HUDEP-2 (cell line): ENCODE data around the gene ZNF605.
"Not testable (repeated sequence)": the region's sequence is repeated elsewhere in the genome, so short reads cannot be mapped to it uniquely, and the experiment has no call there.

Experiments used
- DNase-seq, 76 experiments: peaks; one replicate each; lab custom pipeline; 2025; ENCODE audit not compliant: unreplicated experiment in 76 of 76; lab: John Stamatoyannopoulos, UW

ZNF605 gene

DNA sequence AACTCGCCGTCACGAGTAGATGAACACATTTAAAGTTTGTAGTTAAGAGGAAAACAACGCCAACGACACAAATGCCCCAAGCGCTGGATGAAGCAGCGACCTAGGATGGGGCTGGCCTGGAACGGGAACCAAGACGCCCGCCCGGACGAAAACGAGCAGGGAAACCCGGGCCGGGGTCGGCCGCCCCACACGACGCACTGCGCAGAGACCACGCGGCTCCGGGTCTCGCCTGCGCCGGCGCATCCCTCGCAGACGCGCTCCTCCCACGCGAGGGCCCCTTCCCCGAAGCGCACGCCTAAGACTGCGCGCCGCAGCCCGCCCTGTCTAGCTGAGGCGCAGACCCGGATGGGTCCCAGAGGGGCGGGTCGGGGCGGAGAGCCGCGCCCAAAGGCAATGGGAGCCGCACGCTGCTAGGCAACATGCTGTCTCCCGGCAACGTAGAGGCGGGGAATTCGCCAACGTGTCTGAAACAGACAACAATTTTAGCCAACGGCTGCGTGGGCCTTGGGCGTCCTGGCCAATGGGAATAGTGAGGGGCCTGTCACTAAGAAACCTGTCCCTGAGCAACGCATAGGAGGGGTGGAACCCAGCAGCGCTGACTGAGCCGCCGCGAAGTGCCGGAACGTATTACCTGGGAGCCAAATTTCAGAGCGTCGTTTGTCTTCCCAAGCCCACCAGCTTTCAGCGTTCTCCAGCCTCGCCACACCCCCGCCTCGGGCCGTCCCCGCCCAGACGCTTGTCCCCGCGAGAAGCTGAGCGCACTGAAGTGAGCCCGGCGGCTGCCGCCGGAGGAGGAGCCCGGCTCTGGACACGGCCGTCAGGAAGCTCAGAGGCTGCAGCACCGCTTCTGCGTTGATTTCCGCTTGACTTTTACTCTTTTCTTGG lies 47.7 kb downstream of the ZNF605 start:
- peak in 63 of 76 experiments; percentile 2 to 96 (median 78) for DNase-seq

DNA sequence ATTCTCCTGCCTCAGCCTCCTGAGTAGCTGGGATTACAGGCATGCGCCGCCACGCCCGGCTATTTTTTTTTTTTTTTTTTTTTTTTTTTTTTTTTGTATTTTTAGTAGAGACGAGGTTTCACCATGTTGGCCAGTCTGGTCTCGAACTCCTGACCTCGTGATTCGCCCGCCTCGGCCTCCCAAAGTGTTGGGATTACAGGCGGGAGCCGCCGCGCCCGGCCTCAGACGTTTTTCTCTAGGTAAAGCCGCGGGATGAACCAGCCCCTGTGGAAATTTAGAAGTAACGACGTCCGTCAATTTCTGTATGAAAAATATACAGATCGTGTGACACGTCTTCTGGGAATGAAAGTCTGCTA lies 48.3 kb downstream of the ZNF605 start:
- DNase-seq: not testable (repeated sequence)

DNA sequence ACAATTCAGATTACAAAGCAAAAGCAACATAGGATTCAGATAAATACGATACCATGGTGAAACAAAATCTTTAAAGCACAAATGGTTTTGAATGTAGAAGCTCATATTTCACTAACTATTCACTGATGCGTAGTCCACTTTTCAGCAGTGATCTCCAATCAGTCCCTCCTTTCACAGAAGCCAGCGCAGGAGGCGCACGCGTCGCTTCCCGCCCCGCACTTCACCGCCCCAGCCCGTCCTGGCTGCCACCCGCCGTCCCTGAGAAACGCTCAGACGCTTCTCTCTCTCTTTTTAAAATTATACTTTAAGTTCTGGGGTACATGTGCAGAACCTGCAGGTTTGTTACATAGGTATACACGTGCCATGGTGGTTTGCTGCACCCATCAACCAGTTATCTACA lies 48.9 kb downstream of the ZNF605 start:
- DNase-seq: no peak

DNA sequence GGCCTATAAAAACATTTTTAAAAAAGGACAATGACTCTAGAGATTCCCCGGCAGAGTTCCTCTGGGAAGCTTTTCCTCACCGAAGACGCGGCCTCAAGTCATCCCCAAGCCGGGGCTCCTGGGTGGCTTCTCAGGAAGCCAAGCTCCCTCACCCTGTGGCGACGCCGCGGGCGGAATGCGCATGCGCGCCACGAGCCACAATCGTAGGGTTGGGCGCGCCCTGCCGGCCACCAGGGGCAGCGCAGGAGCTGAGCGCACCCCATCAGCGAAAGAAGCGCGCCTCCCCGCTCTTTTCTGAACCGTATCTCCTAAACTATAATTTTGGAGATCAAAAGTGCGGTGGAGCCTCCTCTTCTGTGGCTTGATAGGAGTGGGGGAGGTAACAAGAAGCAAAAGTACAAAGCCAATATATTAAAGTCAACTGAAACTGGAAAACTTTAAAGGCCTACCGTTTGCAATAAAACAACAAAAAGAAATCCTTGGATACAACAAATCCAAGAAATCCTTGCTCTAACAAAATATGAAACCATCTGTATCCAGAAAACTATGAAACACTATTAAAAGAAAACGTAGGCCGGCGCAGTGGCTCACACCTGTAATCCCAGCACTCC lies 51.3 kb downstream of the ZNF605 start:
- peak in 40 of 76 experiments; percentile 1 to 72 (median 36) for DNase-seq

DNA sequence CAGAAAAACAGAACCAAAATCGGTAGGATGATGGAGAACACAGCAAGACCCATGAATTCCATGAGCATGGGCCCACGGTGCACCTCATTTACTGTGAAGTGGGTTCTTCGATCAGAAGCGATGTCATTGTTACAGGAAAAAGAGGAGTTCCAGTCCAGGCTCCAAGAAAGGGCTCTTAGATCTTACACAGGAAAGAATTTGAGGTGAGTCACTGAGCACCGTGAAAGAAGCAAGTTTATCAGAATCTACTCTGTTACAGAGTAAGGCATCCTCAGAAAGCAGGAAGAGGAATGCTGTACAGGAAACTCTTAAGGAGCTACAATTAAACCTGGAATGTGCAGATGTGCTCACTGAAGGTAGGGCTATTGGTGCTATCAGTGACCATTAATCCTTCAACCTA lies 57.1 kb downstream of the ZNF605 start:
- no peak for DNase-seq

DNA sequence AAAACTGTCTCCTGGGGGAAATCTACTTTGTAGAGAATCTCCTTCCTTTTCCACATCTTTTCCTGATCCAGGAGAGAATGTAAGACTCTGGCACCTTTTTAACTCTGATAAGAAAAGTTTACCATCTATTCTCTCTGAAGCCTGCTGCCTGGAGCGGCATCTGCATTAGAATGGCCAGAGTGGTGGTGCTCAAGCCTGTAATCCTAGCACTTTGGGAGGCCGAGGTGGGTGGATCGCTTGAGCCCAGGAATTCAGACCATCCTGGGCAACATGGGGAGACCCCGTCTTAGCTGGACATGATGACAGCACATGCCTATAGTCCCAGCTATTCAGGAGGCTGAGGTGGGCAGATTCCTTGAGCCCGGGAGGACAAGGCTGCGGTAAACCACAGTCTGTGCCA lies 67.3 kb downstream of the ZNF605 start:
- no peak for DNase-seq

DNA sequence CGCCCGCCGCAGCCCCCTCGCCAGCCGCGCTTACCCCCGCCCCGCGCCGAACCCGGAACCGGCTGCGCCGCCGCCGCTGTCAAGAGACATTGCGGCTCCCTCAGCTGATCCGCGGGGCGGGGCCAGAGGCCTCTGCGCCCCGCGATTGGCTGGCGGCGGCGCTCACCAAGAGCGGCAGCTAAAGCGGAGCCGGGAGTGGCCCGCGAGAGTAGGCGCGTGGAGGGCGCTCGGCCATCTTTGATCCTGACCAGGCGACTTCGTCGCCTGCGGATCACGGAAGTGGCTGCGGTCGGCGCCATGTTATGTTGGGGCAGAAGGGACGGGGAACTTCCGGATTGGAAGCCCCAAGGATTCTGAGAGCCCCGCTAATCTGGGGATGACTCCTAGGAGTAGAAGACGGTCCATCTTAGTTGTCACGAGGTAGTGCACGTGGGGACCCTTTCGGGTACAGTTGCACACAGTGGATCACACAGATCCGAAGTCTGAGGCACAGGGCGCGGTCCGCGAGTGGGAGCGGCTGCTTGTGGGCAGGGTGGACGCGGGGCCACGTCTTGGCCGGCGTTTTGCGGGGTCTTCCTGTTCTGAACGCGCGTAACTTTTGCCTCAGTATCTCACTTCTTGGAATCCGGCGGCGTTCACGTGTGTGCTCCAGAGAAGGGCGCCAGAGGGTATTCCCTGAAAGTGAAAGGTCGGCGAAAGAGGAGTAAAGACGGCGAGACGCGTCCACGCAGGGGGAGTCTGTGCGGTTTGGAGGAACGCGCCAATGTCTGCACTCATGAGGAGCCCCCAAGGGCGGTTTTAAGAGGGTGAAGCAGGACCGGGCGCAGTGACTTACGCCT lies 68.4 kb downstream of the ZNF605 start, which contains the start of gene CHFR:
CHFR (minus strand) TSS at position 93 of the 839 bp plus-strand sequence. CDS start 277 bp downstream, outside the sequence.
- peak; percentile 14 to 96 (median 91) for DNase-seq

DNA sequence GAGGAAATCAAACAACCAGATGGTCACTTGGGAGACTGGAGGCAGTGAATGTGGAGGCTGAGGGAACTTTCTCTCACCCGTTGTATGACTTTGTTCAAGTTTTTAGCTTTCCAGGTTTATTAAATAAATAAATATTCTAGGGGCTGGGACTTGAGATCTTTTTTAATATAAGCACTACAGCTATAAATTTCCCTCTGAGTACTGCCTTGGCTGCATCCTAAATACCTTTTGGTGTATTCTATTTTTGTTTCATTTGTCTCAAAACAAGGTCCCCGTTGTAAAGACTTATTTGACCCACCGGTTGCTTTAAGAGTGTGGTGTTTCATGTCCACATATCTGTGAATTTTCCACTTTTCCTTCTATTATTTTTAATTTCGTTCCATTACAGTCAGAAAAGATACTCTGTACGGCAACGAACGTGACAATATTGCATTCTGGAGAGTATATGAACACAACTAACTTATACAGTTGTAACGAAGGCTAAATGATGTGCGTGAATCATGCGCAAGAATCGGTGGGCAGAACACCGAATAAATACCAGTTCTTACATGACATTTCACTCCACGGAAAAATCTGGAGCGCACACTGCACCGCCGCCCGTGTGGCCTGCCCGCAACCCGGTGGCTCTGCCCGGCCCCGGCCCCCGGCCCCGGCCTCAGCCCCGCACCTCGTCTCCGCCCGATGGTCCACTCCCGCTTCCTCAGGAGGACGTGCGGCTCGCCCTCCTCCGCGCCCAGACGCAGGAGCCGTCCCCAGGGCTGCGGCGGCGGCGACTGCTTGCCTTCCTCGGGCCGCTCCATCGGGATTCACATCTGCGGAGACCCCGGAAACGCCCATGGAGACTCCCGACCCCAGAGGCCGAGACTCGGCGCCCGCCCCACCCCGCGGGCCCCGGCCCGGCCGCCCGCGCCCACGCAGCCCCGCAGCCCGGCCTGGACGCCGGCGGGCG lies 69.3 kb downstream of the ZNF605 start:
- DNase-seq: peak in 10 of 76 experiments; percentile 2 to 34 (median 18)

DNA sequence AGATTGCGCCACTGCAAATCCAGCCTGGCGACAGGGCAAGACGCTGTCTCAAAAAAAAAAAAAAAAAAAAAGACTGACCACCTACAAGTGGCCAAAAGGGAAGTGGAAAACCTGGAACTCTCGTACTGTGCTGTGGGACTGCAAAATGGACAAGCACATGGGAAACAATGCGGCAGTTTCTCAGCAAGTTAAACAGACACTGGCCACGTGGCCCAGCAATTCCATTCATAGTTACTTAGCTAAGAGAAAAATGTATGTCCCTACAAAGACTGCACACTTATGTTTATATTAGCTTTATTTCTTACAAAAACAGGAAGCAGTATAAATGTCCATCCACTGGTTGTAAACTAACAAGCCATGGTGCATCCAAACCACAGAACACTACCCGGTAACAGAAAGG lies 74.3 kb downstream of the ZNF605 start:
- no peak for DNase-seq

DNA sequence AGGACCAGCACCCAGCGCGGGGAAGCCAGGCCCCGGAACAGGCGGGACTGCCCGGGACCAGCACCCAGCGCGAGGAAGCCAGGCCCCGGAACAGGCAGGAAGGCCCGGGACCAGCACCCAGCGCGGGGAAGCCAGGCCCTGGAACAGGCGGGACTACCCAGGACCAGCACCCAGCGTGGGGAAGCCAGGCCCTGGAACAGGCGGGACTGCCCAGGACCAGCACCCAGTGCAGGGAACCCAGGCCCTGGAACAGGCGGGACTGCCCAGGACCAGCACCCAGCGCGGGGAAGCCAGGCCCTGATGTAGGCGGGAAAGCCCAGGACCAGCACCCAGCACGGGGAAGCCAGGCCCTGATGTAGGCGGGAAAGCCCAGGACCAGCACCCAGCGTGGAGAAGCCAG lies 81.5 kb downstream of the ZNF605 start:
- DNase-seq: not testable (repeated sequence)

DNA sequence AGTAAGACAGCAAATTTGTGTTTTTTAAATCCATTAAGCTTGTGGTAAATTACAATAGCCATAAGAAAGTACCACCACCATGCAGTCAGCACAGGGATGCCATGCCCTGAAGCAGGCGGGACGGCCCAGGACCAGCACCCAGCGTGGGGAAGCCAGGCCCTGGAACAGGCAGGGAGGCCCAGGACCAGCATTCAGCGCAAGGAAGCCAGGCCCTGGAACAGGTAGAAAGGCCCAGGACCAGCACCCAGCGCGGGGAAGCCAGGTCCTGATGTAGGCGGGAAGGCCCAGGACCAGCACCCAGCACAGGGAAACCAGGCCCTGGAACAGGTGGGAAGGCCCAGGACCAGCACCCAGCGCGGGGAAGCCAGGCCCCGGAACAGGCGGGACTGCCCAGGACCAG lies 81.9 kb downstream of the ZNF605 start:
- DNase-seq: no peak

DNA sequence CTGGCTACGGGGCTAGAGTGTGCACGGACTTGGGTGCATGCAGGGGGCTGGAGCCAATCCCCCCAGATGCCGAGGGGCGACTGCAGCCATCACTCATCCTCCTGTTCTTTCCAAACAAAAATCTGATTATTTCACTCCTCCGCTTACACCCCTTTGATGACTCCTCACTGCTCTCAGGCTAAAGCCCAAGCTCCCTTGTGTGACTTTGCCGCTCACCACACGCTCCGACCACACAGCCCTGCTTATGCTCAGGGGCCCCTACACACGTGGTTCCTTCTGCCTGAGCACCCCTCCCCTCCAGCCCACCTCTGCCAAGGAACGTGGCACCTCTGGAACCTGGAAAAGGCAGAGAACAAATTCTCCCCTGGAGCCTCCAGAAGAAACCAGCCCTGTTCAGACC lies 82.4 kb downstream of the ZNF605 start:
- no peak for DNase-seq

DNA sequence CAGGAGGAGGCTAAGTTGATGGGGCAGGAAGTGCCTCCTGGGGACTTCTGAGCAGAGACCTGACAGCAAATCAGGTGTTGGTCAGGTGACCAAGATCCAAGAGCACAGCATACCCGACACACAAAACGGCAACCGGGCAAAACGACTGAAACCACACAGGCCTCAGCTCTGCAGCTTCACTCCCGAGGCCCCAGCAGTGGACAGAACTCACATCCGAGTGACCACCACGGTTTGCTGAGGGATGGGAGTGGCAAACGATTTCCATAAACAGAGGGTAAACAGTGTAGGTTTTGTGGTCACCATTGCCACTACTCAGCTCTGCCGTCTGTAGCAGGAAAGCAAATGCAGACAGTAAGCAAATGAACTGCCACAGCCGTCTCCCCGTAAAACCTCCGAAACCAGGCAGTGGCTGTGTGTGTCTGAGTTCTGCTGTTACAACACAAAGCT lies 83.1 kb downstream of the ZNF605 start:
- DNase-seq: no peak

DNA sequence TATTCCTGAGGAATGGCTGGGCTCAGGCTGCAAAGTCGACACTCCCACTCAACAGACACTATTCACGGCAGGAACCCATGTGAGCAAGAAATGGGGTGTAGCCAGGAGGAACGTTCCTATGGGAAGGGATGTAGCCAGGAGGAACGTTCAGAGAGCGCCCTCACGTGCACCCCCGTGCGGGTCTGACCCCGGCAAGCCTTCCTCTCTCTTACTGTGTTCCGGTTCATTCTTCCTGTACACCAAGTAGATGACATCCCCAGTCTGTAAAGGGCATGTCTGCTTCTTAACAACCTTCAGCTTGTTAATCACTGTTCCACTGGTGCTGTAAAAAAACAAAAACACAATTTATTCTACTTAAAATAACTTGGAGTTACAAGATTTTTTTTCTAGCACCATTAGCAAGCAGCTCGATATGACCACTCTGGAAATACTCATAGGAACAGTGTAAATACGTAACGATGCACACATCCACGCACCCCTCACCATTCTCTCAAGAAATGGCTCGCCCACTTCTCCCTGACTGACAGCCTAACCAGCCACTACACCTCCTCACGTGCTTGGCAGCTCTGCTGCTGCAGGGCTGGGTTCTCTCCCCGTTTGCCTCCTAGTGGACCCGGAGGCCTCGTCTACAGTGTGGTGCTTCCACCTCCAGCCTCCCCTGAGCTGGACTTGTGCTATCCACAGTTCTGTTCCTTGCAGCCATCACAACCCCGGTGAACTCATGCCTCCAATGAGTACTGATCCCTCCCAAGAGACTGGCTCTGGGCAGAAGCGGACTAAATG lies 83.8 kb downstream of the ZNF605 start:
- no peak for DNase-seq

DNA sequence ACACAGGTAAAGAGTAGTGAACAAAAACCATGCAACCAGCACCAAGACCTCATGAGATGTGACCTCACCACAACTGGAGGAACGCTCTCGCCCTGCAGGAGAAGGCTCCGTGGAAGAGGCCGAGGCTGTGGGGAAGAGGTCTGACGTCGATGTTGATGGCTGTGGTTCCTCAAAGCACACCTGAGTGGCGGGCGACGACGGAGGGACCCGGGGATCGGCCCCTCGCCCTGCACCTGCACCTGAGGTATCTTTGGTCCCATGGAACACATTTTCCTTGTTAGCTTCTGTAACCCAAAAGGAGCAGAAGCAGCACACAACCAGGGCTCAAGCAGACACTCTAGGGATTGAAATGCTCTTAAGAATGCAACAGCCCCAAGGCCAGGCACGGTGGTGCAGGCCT lies 86.6 kb downstream of the ZNF605 start:
- DNase-seq: no peak
